ENCODE measurements around the gene FBL.

FBL gene

GRCh38 chr19:39827216-39827615, 19.0 kb downstream of the FBL start:
- H3K9me3 ChIP-seq (ENCODE audit: control insufficient read depth, insufficient read depth, low read length): no peaks in the 10 kb centered on the region
- no peak overlapping the region for H3K4me3 ChIP-seq (ENCODE audit: low read depth, low read length)
- H3K36me3 ChIP-seq (ENCODE audit: control insufficient read depth, insufficient read depth, low read length): peaks cover 15% of the 10 kb centered on the region
- no peaks in the 10 kb centered on the region for H3K27me3 ChIP-seq (ENCODE audit: control insufficient read depth, insufficient read depth, low read length)
- no peak overlapping the region for H3K9ac ChIP-seq (ENCODE audit: low read depth, low read length)
- H3K4me1 ChIP-seq (ENCODE audit: control insufficient read depth, insufficient read depth, low read length): peaks cover 2% of the 10 kb centered on the region

DNA sequence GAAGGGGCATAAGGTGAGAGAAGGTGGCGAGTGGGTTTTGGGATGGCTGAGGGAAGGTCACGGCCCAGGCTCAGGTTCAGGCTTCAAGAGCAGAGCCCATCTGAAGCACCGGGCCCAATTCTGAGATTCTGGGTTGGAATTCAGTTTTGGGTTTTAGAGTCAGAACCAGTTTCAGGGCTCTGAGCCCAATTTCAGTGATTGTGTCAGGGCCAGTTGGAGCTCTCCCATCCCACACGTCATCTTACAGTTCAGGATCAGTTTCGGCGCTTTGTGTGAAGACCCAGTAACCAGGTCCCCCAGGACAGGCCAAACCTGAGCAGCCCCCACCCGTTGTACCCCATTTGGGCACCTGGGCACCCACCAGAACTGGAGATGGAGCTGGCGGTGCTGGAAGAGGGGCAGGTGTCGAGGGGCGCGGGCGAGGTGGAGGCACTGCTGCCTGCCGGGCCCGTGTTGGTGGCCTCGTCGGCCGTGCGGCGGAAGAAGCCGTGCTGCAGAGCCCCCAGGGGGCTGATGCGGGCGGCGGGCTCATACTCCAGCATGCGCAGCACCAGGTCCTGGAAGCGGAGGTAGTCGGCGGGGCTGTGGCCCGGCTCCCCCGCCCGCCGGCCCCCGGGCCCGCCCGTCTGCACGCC, 19.8 kb downstream of the FBL start:
- no peak overlapping the region for H3K9ac ChIP-seq (ENCODE audit: low read depth, low read length)
- H3K27me3 ChIP-seq (ENCODE audit: control insufficient read depth, insufficient read depth, low read length): no peaks in the 10 kb centered on the region
- peaks cover 2% of the 10 kb centered on the region for H3K4me1 ChIP-seq (ENCODE audit: control insufficient read depth, insufficient read depth, low read length)
- H3K9me3 ChIP-seq (ENCODE audit: control insufficient read depth, insufficient read depth, low read length): no peaks in the 10 kb centered on the region
- no peak overlapping the region for H3K4me3 ChIP-seq (ENCODE audit: low read depth, low read length)
- H3K36me3 ChIP-seq (ENCODE audit: control insufficient read depth, insufficient read depth, low read length): peaks cover 15% of the 10 kb centered on the region

GRCh38 chr19:39825531-39826076, 20.6 kb downstream of the FBL start:
- peaks cover 2% of the 10 kb centered on the region for H3K4me1 ChIP-seq (ENCODE audit: control insufficient read depth, insufficient read depth, low read length)
- H3K4me3 ChIP-seq (ENCODE audit: low read depth, low read length): no peak overlapping the region
- peaks cover 12% of the 10 kb centered on the region for H3K36me3 ChIP-seq (ENCODE audit: control insufficient read depth, insufficient read depth, low read length)
- no peak overlapping the region for H3K9ac ChIP-seq (ENCODE audit: low read depth, low read length)
- no peaks in the 10 kb centered on the region for H3K27me3 ChIP-seq (ENCODE audit: control insufficient read depth, insufficient read depth, low read length)
- no peaks in the 10 kb centered on the region for H3K9me3 ChIP-seq (ENCODE audit: control insufficient read depth, insufficient read depth, low read length)

DNA sequence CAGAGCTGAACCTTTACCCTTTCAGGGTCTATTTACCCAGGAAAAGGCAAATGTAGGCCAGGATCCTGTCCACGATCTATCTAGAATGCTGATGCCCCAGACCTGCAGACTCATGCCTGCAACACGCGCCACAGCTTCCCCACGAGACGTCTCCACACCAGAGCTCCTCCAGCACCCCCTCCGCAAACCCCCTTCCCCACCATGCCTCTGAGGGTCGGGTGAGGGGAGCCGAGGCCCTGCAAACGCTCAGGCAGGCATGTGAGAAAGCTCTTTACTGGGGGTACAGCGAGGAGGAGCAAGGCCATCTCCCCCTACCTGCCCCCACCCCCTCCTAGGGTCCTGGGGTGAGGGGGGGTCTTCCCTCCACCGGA, 21.1 kb downstream of the FBL start:
- Histone ChIP-seq H3K27me3 (ENCODE audit: control insufficient read depth, insufficient read depth, low read length) (no peaks in the 10 kb centered on the region), H3K4me1 (ENCODE audit: control insufficient read depth, insufficient read depth, low read length) (peaks cover 2% of the 10 kb centered on the region), H3K9ac (ENCODE audit: low read depth, low read length) (no peak overlapping the region), H3K4me3 (ENCODE audit: low read depth, low read length) (peak overlapping the region; percentile 45), H3K36me3 (ENCODE audit: control insufficient read depth, insufficient read depth, low read length) (peaks cover 8% of the 10 kb centered on the region), H3K9me3 (ENCODE audit: control insufficient read depth, insufficient read depth, low read length) (no peaks in the 10 kb centered on the region)

- peaks cover 4% of the 10 kb centered on the region for H3K36me3 ChIP-seq (ENCODE audit: control insufficient read depth, insufficient read depth, low read length)
- H3K4me1 ChIP-seq (ENCODE audit: control insufficient read depth, insufficient read depth, low read length): peaks cover 2% of the 10 kb centered on the region
- H3K9me3 ChIP-seq (ENCODE audit: control insufficient read depth, insufficient read depth, low read length): no peaks in the 10 kb centered on the region
- peak overlapping the region; percentile 83 for H3K9ac ChIP-seq (ENCODE audit: low read depth, low read length)
- peak overlapping the region; percentile 98 for H3K4me3 ChIP-seq (ENCODE audit: low read depth, low read length)
- H3K27me3 ChIP-seq (ENCODE audit: control insufficient read depth, insufficient read depth, low read length): no peaks in the 10 kb centered on the region
Observed at GRCh38 chr19:39824143-39825092, 21.8 kb downstream of the FBL start.

DNA sequence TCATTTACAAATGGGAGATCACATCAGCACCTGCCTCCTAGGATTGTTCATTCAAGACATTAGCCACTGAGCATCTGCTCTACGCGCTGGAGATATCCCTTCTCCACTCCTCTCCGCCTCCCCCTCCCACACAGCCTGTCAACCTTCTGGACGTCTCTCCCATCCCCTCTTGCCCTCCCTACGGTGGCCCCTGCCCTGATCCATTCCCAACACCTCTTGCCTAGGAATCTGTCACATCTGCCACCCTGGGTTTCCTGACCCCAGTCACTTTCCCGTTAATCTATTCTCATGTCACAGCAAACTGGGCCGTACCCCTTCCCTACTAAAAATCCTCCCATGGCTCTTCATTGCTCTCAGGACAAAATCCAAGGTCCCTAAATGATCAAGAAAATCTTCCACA, 22.5 kb downstream of the FBL start:
- Histone ChIP-seq H3K9me3 (ENCODE audit: control insufficient read depth, insufficient read depth, low read length) (no peaks in the 10 kb centered on the region), H3K4me1 (ENCODE audit: control insufficient read depth, insufficient read depth, low read length) (peaks cover 2% of the 10 kb centered on the region), H3K9ac (ENCODE audit: low read depth, low read length) (peak overlapping the region; percentile 83), H3K36me3 (ENCODE audit: control insufficient read depth, insufficient read depth, low read length) (peaks cover 3% of the 10 kb centered on the region), H3K4me3 (ENCODE audit: low read depth, low read length) (peak overlapping the region; percentile 98), H3K27me3 (ENCODE audit: control insufficient read depth, insufficient read depth, low read length) (no peaks in the 10 kb centered on the region)

- Histone ChIP-seq H3K4me1 (ENCODE audit: control insufficient read depth, insufficient read depth, low read length) (peaks cover 2% of the 10 kb centered on the region), H3K4me3 (ENCODE audit: low read depth, low read length) (no peak overlapping the region), H3K36me3 (ENCODE audit: control insufficient read depth, insufficient read depth, low read length) (no peaks in the 10 kb centered on the region), H3K27me3 (ENCODE audit: control insufficient read depth, insufficient read depth, low read length) (no peaks in the 10 kb centered on the region), H3K9ac (ENCODE audit: low read depth, low read length) (no peak overlapping the region), H3K9me3 (ENCODE audit: control insufficient read depth, insufficient read depth, low read length) (no peaks in the 10 kb centered on the region)
Observed at GRCh38 chr19:39820696-39821095, 25.5 kb downstream of the FBL start.

DNA sequence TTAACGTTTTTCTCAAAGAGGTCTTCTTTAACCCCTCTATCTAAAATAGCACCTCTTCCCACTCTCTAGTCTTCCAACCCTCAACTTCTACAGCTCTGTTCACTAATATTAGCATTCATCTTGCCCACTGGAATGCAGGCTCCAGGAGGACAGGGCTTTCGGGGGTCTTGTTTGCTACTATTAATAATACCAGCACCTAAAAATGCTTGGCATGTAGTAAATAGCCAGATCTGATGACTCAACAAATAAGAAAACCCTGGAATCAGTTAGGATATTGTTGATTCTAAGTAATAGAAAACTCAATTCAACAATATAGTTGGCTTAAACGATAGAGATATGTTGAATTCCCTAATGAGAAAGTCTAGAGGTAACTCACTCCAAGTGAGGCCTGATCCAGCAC, 26.4 kb downstream of the FBL start:
- Histone ChIP-seq H3K4me3 (ENCODE audit: low read depth, low read length) (no peak overlapping the region), H3K9me3 (ENCODE audit: control insufficient read depth, insufficient read depth, low read length) (no peaks in the 10 kb centered on the region), H3K27me3 (ENCODE audit: control insufficient read depth, insufficient read depth, low read length) (no peaks in the 10 kb centered on the region), H3K9ac (ENCODE audit: low read depth, low read length) (no peak overlapping the region), H3K36me3 (ENCODE audit: control insufficient read depth, insufficient read depth, low read length) (no peaks in the 10 kb centered on the region), H3K4me1 (ENCODE audit: control insufficient read depth, insufficient read depth, low read length) (peaks cover 2% of the 10 kb centered on the region)

DNA sequence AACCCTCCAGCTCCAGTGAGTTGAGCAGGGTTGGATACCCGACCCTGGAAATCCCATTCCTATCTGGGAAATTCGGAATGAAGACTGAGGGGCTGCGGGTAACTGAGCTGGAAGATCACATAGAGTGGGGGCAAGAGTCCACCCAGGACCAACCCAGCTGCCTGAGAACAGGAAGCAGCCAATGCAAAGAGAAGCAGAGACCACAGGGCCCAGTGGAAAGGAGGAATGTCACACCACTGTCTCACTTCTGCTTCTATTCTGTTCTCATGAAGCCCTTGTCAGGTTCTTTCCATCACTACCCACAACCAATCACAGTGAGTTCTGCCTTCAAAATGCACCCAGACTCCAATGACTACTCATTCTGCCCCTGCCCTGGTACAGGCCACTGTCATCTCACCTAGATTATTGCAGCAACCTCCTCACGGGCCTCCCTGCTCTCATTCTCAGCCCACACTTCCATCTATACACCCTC, 27.5 kb downstream of the FBL start:
- Histone ChIP-seq H3K27me3 (ENCODE audit: control insufficient read depth, insufficient read depth, low read length) (no peaks in the 10 kb centered on the region), H3K9me3 (ENCODE audit: control insufficient read depth, insufficient read depth, low read length) (no peaks in the 10 kb centered on the region), H3K4me1 (ENCODE audit: control insufficient read depth, insufficient read depth, low read length) (peaks cover 2% of the 10 kb centered on the region), H3K4me3 (ENCODE audit: low read depth, low read length) (no peak overlapping the region), H3K36me3 (ENCODE audit: control insufficient read depth, insufficient read depth, low read length) (no peaks in the 10 kb centered on the region), H3K9ac (ENCODE audit: low read depth, low read length) (no peak overlapping the region)

DNA sequence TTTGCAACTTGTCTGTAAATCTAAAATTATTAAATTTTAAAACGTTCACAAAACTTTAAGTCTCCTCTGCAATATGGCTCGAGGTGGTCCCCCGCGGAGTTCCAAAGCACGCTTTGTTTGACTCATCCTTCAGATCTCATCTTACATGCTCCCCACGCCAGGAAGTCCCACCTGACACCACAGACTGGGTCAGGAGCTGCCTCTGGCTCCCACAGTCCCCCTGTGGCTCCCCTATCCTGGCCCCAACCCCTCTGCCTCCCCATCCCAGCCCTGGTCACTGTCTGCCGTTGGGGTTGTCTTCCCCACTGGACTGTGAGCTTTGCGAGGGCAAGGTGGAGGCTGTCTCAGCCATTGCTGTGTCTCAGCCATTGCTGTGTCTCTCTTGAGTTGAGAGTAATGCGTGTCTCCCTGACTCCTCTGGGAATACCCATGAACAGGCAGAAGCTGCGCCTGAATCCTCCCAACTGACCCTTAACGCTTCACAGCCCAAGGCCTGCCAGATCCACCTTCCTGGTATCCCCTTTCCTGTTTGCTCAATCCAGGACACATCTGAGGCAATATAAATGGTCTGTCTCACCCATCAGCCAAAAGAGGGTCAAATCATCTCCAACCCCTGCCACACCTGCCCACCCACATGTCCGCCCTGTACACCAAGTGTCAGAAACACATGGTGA, 28.2 kb downstream of the FBL start:
- Histone ChIP-seq H3K36me3 (ENCODE audit: control insufficient read depth, insufficient read depth, low read length) (no peaks in the 10 kb centered on the region), H3K27me3 (ENCODE audit: control insufficient read depth, insufficient read depth, low read length) (no peaks in the 10 kb centered on the region), H3K4me1 (ENCODE audit: control insufficient read depth, insufficient read depth, low read length) (no peaks in the 10 kb centered on the region), H3K9me3 (ENCODE audit: control insufficient read depth, insufficient read depth, low read length) (no peaks in the 10 kb centered on the region), H3K4me3 (ENCODE audit: low read depth, low read length) (no peak overlapping the region), H3K9ac (ENCODE audit: low read depth, low read length) (no peak overlapping the region)

- Histone ChIP-seq H3K4me3 (ENCODE audit: low read depth, low read length) (no peak overlapping the region), H3K4me1 (ENCODE audit: control insufficient read depth, insufficient read depth, low read length) (no peaks in the 10 kb centered on the region), H3K36me3 (ENCODE audit: control insufficient read depth, insufficient read depth, low read length) (no peaks in the 10 kb centered on the region), H3K9me3 (ENCODE audit: control insufficient read depth, insufficient read depth, low read length) (no peaks in the 10 kb centered on the region), H3K9ac (ENCODE audit: low read depth, low read length) (no peak overlapping the region), H3K27me3 (ENCODE audit: control insufficient read depth, insufficient read depth, low read length) (no peaks in the 10 kb centered on the region)
Observed at GRCh38 chr19:39816287-39817048, 29.7 kb downstream of the FBL start.
